PC-9 (cell line): ENCODE measurements around the gene CTSW. TPM values are rescaled to one million over a fixed set of nuclear protein-coding genes. Genes with fewer than 3 reads are reported as not detected.
A peak's percentile ranks its signal among the peaks of the same experiment; 100 is the strongest.

Experiments used
- BruUV-seq: library from RNA; stranded (reverse); fragments of 400-500 nt; replicated peaks from 2 replicates; lab custom pipeline; 2021; lab: Mats Ljungman, UMichigan
- CTCF ChIA-PET: fragments of 300-600 bp; sonication (Branson Sonifier 250); formaldehyde crosslinking; loops from one replicate; lab custom pipeline; 2022; ENCODE audit warnings: antibody characterized with exemption; lab: Charles Lee
- POLR2A ChIA-PET: fragments of 300-600 bp; sonication (Branson Sonifier 250); formaldehyde crosslinking; loops from one replicate; lab custom pipeline; 2022; ENCODE audit warnings: antibody characterized with exemption; ENCODE audit not compliant: unreplicated experiment; lab: Charles Lee
- DNase-seq, 2 experiments: peaks; one replicate each; pipeline versions ENCODE4 v3.0.0 to v3.0.0-alpha.2; 2015 to 2022; ENCODE audit warnings: mixed read lengths in 1 of 2
- H2AFZ ChIP-seq: fragments of 200-600 bp; sonication (generic); 2 replicates; pipeline ENCODE4 v1.8.1; 2017; ENCODE audit warnings: antibody characterized with exemption
- H3F3A ChIP-seq: fragments of 200-600 bp; sonication (generic); 2 replicates; pipeline ENCODE4 v1.8.1; 2017; ENCODE audit warnings: antibody characterized with exemption, mild to moderate bottlenecking, low read depth; ENCODE audit not compliant: insufficient read depth
- H3K27ac ChIP-seq: fragments of 200-600 bp; sonication (generic); 2 replicates; pipeline ENCODE4 v1.6.1; 2016; ENCODE audit warnings: mixed run types
- H3K27me3 ChIP-seq: fragments of 200-600 bp; sonication (generic); 2 replicates; pipeline ENCODE4 v1.6.1; 2016; ENCODE audit warnings: low read depth, mixed run types; ENCODE audit not compliant: insufficient read depth
- H3K36me3 ChIP-seq: fragments of 200-600 bp; sonication (generic); 2 replicates; pipeline ENCODE4 v1.6.1; 2016; ENCODE audit warnings: low read depth, mixed run types
- H3K4me1 ChIP-seq: fragments of 200-600 bp; sonication (generic); replicated peaks from 2 replicates; pipeline ENCODE4 v1.6.1; 2016; ENCODE audit warnings: mixed run types; ENCODE audit not compliant: insufficient read depth
- H3K4me2 ChIP-seq: fragments of 200-600 bp; sonication (generic); 2 replicates; pipeline ENCODE4 v1.6.1; 2017; ENCODE audit warnings: mixed run types
- H3K4me3 ChIP-seq: fragments of 200-600 bp; sonication (generic); 2 replicates; pipeline ENCODE4 v1.6.1; 2016; ENCODE audit warnings: mixed run types
- H3K79me2 ChIP-seq: fragments of 200-600 bp; sonication (generic); 2 replicates; pipeline ENCODE4 v1.6.1; 2017; ENCODE audit warnings: low read depth, mixed run types
- H3K9me2 ChIP-seq: fragments of 200-600 bp; sonication (generic); 2 replicates; pipeline ENCODE4 v1.8.1; 2017; ENCODE audit warnings: mild to moderate bottlenecking; ENCODE audit not compliant: insufficient read depth
- H3K9me3 ChIP-seq: fragments of 200-600 bp; sonication (generic); 2 replicates; pipeline ENCODE4 v1.8.1; 2016; ENCODE audit warnings: low read depth; ENCODE audit not compliant: insufficient read depth
- H4K20me1 ChIP-seq: fragments of 200-600 bp; sonication (generic); 2 replicates; pipeline ENCODE4 v1.8.1; 2017; ENCODE audit not compliant: insufficient read depth
- EZH2 ChIP-seq: fragments of 200-600 bp; sonication (generic); IDR thresholded peaks from 2 replicates; pipeline ENCODE4 v1.8.0; 2017; ENCODE audit warnings: antibody characterized with exemption, low read depth
- intact Hi-C: fragments of 100-400 bp; cut with micrococcal nuclease; formaldehyde crosslinking; loops from one replicate; pipeline ENCODE4 v1.10.0; 2022; ENCODE audit not compliant: unreplicated experiment
- total RNA-seq: library from RNA; stranded (reverse); gene quantifications from 2 replicates; pipeline ENCODE4 v1.2.3, GENCODE V29; 2021
- TF ChIP-seq, protein P1 (sequence below): fragments of 200-600 bp; sonication (generic); conservative IDR thresholded peaks from 2 replicates; pipeline ENCODE4 v1.6.1; 2017; ENCODE audit warnings: mixed run types, antibody characterized with exemption, mild to moderate bottlenecking, moderate library complexity

Gene CTSW
- total RNA-seq, 1 experiment from 2014 or later = not detected

DNA sequence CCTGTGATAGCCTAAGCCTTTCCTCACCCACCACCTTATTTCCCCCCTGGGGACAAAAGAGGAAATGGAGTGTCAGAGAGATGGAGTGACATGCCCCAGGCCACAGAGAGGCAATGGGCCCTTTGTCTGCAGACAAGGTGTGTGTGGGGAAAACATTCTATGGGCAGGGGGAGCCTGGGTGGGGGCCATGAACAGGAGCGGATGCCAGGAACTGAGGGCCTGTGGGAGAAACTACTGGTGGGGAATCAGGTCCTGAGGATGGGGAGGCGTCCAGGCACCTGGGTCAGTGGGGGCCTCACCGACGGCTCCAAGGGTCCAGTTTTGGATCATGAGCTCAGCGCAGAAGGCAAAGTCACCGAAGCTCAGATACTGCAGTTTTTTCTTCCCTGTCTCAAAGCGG lies 5.6 kb downstream of the CTSW start:
- TF ChIP-seq EZH2 = no peak
- TF ChIP-seq, protein P1, sequence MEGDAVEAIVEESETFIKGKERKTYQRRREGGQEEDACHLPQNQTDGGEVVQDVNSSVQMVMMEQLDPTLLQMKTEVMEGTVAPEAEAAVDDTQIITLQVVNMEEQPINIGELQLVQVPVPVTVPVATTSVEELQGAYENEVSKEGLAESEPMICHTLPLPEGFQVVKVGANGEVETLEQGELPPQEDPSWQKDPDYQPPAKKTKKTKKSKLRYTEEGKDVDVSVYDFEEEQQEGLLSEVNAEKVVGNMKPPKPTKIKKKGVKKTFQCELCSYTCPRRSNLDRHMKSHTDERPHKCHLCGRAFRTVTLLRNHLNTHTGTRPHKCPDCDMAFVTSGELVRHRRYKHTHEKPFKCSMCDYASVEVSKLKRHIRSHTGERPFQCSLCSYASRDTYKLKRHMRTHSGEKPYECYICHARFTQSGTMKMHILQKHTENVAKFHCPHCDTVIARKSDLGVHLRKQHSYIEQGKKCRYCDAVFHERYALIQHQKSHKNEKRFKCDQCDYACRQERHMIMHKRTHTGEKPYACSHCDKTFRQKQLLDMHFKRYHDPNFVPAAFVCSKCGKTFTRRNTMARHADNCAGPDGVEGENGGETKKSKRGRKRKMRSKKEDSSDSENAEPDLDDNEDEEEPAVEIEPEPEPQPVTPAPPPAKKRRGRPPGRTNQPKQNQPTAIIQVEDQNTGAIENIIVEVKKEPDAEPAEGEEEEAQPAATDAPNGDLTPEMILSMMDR = no peak
- Histone ChIP-seq H3K79me2 (peaks cover 16% of the 10 kb centered on the region), H3K9me3 (no peaks in the 10 kb centered on the region), H3K27me3 (no peaks in the 10 kb centered on the region), H3K27ac (no peak overlapping the region), H3K4me2 (no peak overlapping the region), H3K36me3 (peaks cover 18% of the 10 kb centered on the region; the same call in 1 of the 2 replicates), H2AFZ (no peak overlapping the region), H3K4me3 (no peak overlapping the region), H3K4me1 (peaks cover 28% of the 10 kb centered on the region), H3F3A (peaks cover 42% of the 10 kb centered on the region; the same call in 1 of the 2 replicates), H4K20me1 (no peaks in the 10 kb centered on the region), H3K9me2 (no peaks in the 10 kb centered on the region)
- no TSS peak for BruUV-seq
- ChIA-PET POLR2A (interaction anchor here (0.5 to 1.0 kb wide), 7 partner anchors 14 to 1484 kb away, joined by 3 to 14 read pairs (median 5); no protein-coding TSS in a partner anchor), CTCF (interaction anchor here (0.6 to 1.9 kb wide), 13 partner anchors 13 to 247 kb away, joined by 3 to 11 read pairs (median 5); partner anchors contain the start of genes KAT5 and SIPA1)
- intact Hi-C loops = loop anchor here (5.0 to 10.0 kb wide), 2 partner anchors 180 to 248 kb away; partner anchors contain the start of gene SIPA1
- DNase-seq = no peak

DNA sequence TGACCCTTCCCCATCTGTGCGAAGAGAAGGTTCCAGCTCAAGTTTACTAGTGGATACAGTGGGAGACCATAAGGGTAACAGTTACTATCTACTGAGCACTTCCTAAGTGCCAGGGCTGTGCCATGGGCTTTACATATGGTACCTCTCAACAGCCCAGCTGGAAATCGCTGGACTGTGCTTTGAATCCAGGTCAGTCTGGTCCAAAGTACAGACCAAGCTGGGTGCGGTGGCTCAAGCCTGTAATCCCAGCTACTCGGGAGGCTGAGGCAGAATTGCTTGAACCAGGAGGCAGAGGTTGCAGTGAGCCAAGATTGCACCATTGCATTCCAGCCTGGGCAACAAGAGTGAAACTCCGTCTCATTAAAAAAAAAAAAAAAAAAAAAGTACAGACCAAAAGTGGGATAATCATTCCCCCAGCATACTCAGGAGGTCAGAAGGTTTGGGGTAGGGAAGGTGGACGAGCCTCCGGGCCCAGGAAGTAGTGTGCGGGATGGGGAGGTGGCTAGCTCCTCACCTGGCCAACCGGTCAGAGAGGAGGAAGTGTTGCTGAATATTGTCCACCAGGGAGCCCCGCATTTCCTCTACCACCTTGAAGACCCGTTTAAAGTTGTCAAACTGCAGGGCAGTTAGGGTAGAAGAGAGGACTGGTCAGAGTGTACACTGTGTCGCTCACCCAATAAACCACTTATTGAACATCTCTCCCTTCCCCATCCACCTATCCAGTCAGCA lies 6.3 kb downstream of the CTSW start:
- ChIA-PET CTCF (interaction anchor here (0.7 to 1.8 kb wide), 6 partner anchors 12 to 160 kb away, joined by 4 to 11 read pairs (median 8); no protein-coding TSS in a partner anchor), POLR2A (no interaction called here)
- no peak for DNase-seq
- no peak overlapping the region for H3K27ac ChIP-seq
- H3K27me3 ChIP-seq = no peaks in the 10 kb centered on the region
- H3K36me3 ChIP-seq = peaks cover 18% of the 10 kb centered on the region; the same call in 1 of the 2 replicates
- no TSS peak for BruUV-seq
- H3K9me2 ChIP-seq = no peaks in the 10 kb centered on the region
- H3F3A ChIP-seq = peaks cover 46% of the 10 kb centered on the region; the same call in 1 of the 2 replicates
- H3K4me1 ChIP-seq = peaks cover 28% of the 10 kb centered on the region
- no peak overlapping the region for H3K4me3 ChIP-seq
- no peaks in the 10 kb centered on the region for H4K20me1 ChIP-seq
- H3K79me2 ChIP-seq = peaks cover 20% of the 10 kb centered on the region
- H3K4me2 ChIP-seq = 0 out of 2 replicates have a peak overlapping the region, but pooled peaks have one; percentile 98
- no peaks in the 10 kb centered on the region for H3K9me3 ChIP-seq
- H2AFZ ChIP-seq = no peak overlapping the region
- TF ChIP-seq EZH2 = no peak
- intact Hi-C loops = loop anchor here (5.0 to 10.0 kb wide), 2 partner anchors 179 to 249 kb away; partner anchors contain the start of gene SIPA1

DNA sequence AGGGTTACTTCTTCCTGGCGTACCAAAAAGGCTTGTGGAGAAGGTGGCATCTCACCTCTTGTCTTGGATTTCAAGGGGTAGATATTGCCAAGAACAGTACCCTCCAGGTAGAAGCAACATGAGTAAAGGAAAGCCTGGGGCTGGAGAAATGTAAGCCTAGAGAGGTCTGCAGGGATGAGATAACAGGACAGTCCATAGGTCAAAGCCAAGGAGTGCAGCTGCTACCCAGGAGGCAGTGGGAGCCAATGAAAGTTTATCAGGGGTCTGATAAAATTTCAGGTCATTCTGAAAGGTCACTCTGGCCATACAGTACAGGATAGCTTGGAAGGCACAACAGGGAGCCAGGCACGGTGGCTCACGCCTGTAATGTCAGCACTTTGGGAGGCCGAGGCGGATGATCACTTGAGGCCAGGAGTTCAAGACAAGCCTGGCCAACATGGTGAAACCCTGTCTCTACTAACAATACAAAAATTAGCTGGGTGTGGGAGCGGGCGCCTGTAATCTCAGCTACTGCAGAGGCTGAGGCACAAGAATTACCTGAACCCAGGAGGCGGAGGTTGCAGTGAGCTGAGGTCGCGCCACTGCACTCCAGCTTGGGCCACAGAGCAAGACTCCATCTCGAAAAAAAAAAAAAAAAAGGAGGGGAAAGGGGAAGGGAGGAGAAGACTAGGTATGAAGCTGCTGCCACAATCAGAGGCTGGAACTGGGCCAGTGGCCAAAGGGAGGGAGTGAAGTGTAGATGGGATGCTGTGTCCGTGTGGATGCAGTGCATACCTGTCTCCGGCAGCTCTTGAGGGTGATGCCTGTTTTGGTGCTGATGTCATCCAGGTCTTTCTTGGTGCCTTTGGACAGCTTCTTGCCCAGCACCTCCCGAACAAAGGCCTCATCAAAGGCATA lies 7.4 kb downstream of the CTSW start:
- POLR2A ChIA-PET = interaction anchor here (0.6 kb wide), 3 partner anchors 9 to 149 kb away, joined by 3 to 4 read pairs (median 4); no protein-coding TSS in a partner anchor
- CTCF ChIA-PET = interaction anchor here (0.6 to 3.2 kb wide), 6 partner anchors 8 to 176 kb away, joined by 3 to 24 read pairs (median 8); partner anchors contain the start of gene MUS81
- no peak for TF ChIP-seq EZH2
- TF ChIP-seq, protein P1 = no peak

More for the DNA sequence above, 7.4 kb downstream of the CTSW start:
- H3K79me2 ChIP-seq = peaks cover 31% of the 10 kb centered on the region
- H4K20me1 ChIP-seq = 0 out of 2 replicates have a peak, but pooled peaks cover 3% of the 10 kb centered on the region
- no peaks in the 10 kb centered on the region for H3K9me3 ChIP-seq
- H2AFZ ChIP-seq = peak overlapping the region; percentile 94; the same call in 1 of the 2 replicates
- H3K4me1 ChIP-seq = peaks cover 28% of the 10 kb centered on the region
- no TSS peak for BruUV-seq
- no peak for DNase-seq
- peaks cover 18% of the 10 kb centered on the region; the same call in 1 of the 2 replicates for H3K36me3 ChIP-seq
- H3K4me3 ChIP-seq = peak overlapping the region; percentile 80
- no peaks in the 10 kb centered on the region for H3K27me3 ChIP-seq
- H3K9me2 ChIP-seq = no peaks in the 10 kb centered on the region
- no peak overlapping the region for H3K27ac ChIP-seq
- peak overlapping the region; percentile 98 for H3K4me2 ChIP-seq
- intact Hi-C loops = loop anchor here (5.0 to 10.0 kb wide), 2 partner anchors 178 to 250 kb away; partner anchors contain the start of gene SIPA1
- H3F3A ChIP-seq = peaks cover 57% of the 10 kb centered on the region
